ENCODE results near the gene CMTM4.
A peak's percentile ranks its signal among the peaks of the same experiment; 100 is the strongest.

- TF ChIP-seq CTCF (IDR thresholded peaks at IDR 0.05; ENCODE audit: poor library complexity, severe bottlenecking) (peak; percentile 98), EZH2 (IDR thresholded peaks at IDR 0.05; ENCODE audit: borderline replicate concordance, insufficient read depth, low read length, poor library complexity, severe bottlenecking) (no peak), REST (IDR thresholded peaks at IDR 0.05; ENCODE audit: borderline replicate concordance) (peak; percentile 31), EP300 (conservative IDR thresholded peaks at IDR 0.05; ENCODE audit: poor library complexity, severe bottlenecking) (peak; percentile 48), POLR2AphosphoS5 (IDR thresholded peaks at IDR 0.05) (peak; percentile 66), MXI1 (conservative IDR thresholded peaks at IDR 0.05; ENCODE audit: poor library complexity, severe bottlenecking) (peak; percentile 56), RAD21 (conservative IDR thresholded peaks at IDR 0.05) (peak; percentile 77), TAF1 (IDR thresholded peaks at IDR 0.05; ENCODE audit: low read depth) (peak; percentile 42), SMC3 (conservative IDR thresholded peaks at IDR 0.05; ENCODE audit: poor library complexity) (peak; percentile 75)
These were observed 45.7 kb downstream of the CMTM4 start for GRCh38 chr16:66650707-66651473.
